H1 (cell line): ENCODE results near the gene LDLRAD4. TPM values are rescaled to one million over a fixed set of nuclear protein-coding genes. Genes with fewer than 3 reads are reported as not detected.

Experiments
- RNF2 ChIP-seq: fragments of 200-900, 300-1000 bp; sonication (generic); IDR thresholded peaks from 2 replicates; pipeline ENCODE4 v1.7.1; 2016; ENCODE audit warnings: borderline replicate concordance, low read depth, mild to moderate bottlenecking, antibody characterized with exemption, low read length; ENCODE audit not compliant: poor library complexity, severe bottlenecking; ENCODE audit errors: missing control alignments
- SP2 ChIP-seq: IDR thresholded peaks from 2 replicates; pipeline ENCODE4 v1.6.1; 2012; ENCODE audit warnings: mild to moderate bottlenecking, low read length, inconsistent platforms
- SUZ12 ChIP-seq: fragments of 200-600 bp; sonication (generic); IDR thresholded peaks from 2 replicates; pipeline ENCODE4 v1.6.1; 2012; ENCODE audit warnings: mild to moderate bottlenecking, inconsistent platforms, low read length, moderate library complexity, mixed read lengths
- polyA plus RNA-seq, 7 experiments: library from polyadenylated mRNA; depleted of rRNA in 3 of 7; stranded (reverse) in 5 of 7; unstranded in 2 of 7; fragments of >200 nt in 5 of 7; fragments of 200-250 nt in 2 of 7; gene quantifications; 1 replicate in 5 of 7; 2 replicates in 1 of 7; 4 replicates in 1 of 7; pipeline versions ENCODE4 v1.2.1 to v1.2.3, GENCODE V29; 2011 to 2013; ENCODE audit warnings: missing spikeins in 2 of 7, mixed read lengths in 2 of 7
- total RNA-seq: library from RNA; stranded (reverse); fragmentation: NEBNext Ultra II Directional; extraction: Animal tissue kit (Norgen Biotek cat#: 25700); gene quantifications from 2 replicates; pipeline ENCODE4 v1.2.1, GENCODE V29; 2021
- TF ChIP-seq, protein P1 (sequence below): IDR thresholded peaks from 2 replicates; pipeline ENCODE4 v1.6.1; 2011; ENCODE audit warnings: low read depth, mild to moderate bottlenecking, low read length; ENCODE audit not compliant: insufficient read depth

The LDLRAD4 gene
- total and polyA plus RNA-seq, 2 of the 8 experiments (the other 6 are each of a cell fraction or from before 2014, with no cell fraction given): 0.77 to 1.4 TPM

DNA sequence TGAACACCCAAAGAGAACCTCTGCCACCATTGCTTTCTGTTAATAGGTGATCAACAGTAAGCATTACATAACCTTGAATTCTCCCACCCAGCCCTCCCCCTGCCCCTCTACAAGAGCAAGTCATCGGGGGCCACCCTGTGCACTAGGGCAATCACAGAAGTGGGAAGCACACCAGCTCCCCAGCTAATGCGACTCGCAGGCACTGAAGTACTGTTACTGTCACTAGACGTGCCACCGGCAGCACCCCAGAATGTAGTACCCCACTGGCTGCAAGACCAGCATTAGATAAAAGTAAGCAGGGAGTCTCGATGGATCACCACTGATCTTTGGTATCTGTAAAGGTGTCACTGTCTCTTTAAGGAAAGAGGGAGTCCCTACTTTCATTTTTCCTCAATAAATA, 340.2 kb downstream of the LDLRAD4 start (continued):
- TF ChIP-seq, protein P1, sequence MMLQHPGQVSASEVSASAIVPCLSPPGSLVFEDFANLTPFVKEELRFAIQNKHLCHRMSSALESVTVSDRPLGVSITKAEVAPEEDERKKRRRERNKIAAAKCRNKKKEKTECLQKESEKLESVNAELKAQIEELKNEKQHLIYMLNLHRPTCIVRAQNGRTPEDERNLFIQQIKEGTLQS: no peak
- TF ChIP-seq SP2: no peak
- TF ChIP-seq SUZ12: no peak
- no peak for TF ChIP-seq RNF2
